GM12878 (cell line): ENCODE measurements around the gene RNF220. TPM values are rescaled to one million over a fixed set of nuclear protein-coding genes. Genes with fewer than 3 reads are reported as not detected.
A peak's percentile ranks its signal among the peaks of the same experiment; 100 is the strongest.

Source experiments
- ATAC-seq: fragments of 200-7000 bp; cut with Tn5 transposase; 3 replicates; pipeline ENCODE4 v1.9.1; 2020; ENCODE audit warnings: mild to moderate bottlenecking, moderate library complexity
- BruUV-seq: library from RNA; stranded (reverse); fragments of 400-500 nt; replicated peaks from 2 replicates; lab custom pipeline; 2021; lab: Mats Ljungman, UMichigan
- CTCF ChIA-PET: fragments of 300-600 bp; sonication (Branson Sonifier 250); formaldehyde crosslinking; extraction: SDS; loops from one replicate; lab custom pipeline; 2021; ENCODE audit warnings: inconsistent platforms; lab: Yijun Ruan, JAX
- POLR2A ChIA-PET: fragments of 350-600 bp; formaldehyde crosslinking; extraction: SDS; loops from one replicate; lab custom pipeline; 2021; ENCODE audit warnings: inconsistent platforms; lab: Charles Lee
- RAD21 ChIA-PET: fragments of 300-600 bp; sonication (Branson Sonifier 250); formaldehyde crosslinking; loops from one replicate; lab custom pipeline; 2023; ENCODE audit warnings: antibody characterized with exemption; ENCODE audit not compliant: unreplicated experiment; lab: Charles Lee
- SMC1A ChIA-PET: fragments of 300-600 bp; sonication (Branson Sonifier 250); formaldehyde crosslinking; loops from one replicate; lab custom pipeline; 2023; ENCODE audit not compliant: unreplicated experiment, uncharacterized antibody; lab: Charles Lee
- DNase-seq: peaks from one replicate; pipeline ENCODE4 v3.0.0-alpha.2; 2011; ENCODE audit warnings: low read depth, low spot score
- FAIRE-seq: peaks from 3 replicates; lab custom pipeline; 2011; peaks lifted over from hg19 to GRCh38; lab: Jason Lieb, UNC
- H2AFZ ChIP-seq: 2 replicates; pipeline ENCODE4 v1.6.0; 2011; ENCODE audit warnings: low read depth, low read length, control low read depth; ENCODE audit not compliant: control insufficient read depth
- H3K27ac ChIP-seq: 2 replicates; pipeline ENCODE4 v1.5.1; 2011; ENCODE audit warnings: control low read depth; ENCODE audit not compliant: control insufficient read depth, insufficient read depth
- H3K27me3 ChIP-seq, 2 experiments: replicated peaks in 1 of 2; 2 replicates each; pipeline versions ENCODE4 v1.6.0 to v1.6.1; 2011; ENCODE audit warnings: low read length in 1 of 2; ENCODE audit not compliant: control insufficient read depth in 2 of 2, insufficient read depth in 2 of 2
- H3K36me3 ChIP-seq, 2 experiments: 2 replicates each; pipeline ENCODE4 v1.5.1; 2011; ENCODE audit warnings: low read length in 1 of 2; ENCODE audit not compliant: control insufficient read depth in 2 of 2, insufficient read depth in 2 of 2
- H3K4me1 ChIP-seq: 2 replicates; pipeline ENCODE4 v1.6.1; 2011; ENCODE audit warnings: mild to moderate bottlenecking, low read length, moderate library complexity, mixed read lengths; ENCODE audit not compliant: control insufficient read depth, insufficient read depth
- H3K4me2 ChIP-seq: 2 replicates; pipeline ENCODE4 v1.6.0; 2011; ENCODE audit warnings: control low read depth; ENCODE audit not compliant: control insufficient read depth, insufficient read depth
- H3K4me3 ChIP-seq: fragments of 200-600 bp; sonication (generic); 2 replicates; pipeline ENCODE4 v1.5.1; 2016
- H3K79me2 ChIP-seq: 2 replicates; pipeline ENCODE4 v1.6.0; 2011; ENCODE audit warnings: low read length; ENCODE audit not compliant: control insufficient read depth, insufficient read depth
- H3K9ac ChIP-seq: 2 replicates; pipeline ENCODE4 v1.8.0; 2011; ENCODE audit warnings: low read length, control low read depth, mixed read lengths; ENCODE audit not compliant: control insufficient read depth, insufficient read depth
- H3K9me3 ChIP-seq: replicated peaks from 3 replicates; pipeline ENCODE4 v1.5.1; 2011; ENCODE audit warnings: mild to moderate bottlenecking, low read length; ENCODE audit not compliant: control insufficient read depth, insufficient read depth
- H4K20me1 ChIP-seq: 2 replicates; pipeline ENCODE4 v1.6.0; 2011; ENCODE audit not compliant: control insufficient read depth, insufficient read depth
- ASH2L ChIP-seq: fragments of 300-600, 200-600 bp; sonication (generic); IDR thresholded peaks from 2 replicates; pipeline ENCODE4 v1.6.1; 2017; ENCODE audit warnings: low read depth, mild to moderate bottlenecking, borderline replicate concordance
- BHLHE40 ChIP-seq, 2 experiments: fragments of 450-650 bp in 1 of 2; IDR thresholded peaks; 2 replicates each; pipeline ENCODE4 v1.6.1; 2011 to 2017; ENCODE audit warnings: low read depth in 2 of 2, borderline replicate concordance in 1 of 2, improper control_type of control experiment in 1 of 2, low read length in 1 of 2, mild to moderate bottlenecking in 1 of 2
- CTCF ChIP-seq, 3 experiments: IDR thresholded peaks in 2 of 3; conservative IDR thresholded peaks in 1 of 3; 2 replicates each; pipeline ENCODE4 v1.5.1; 2011; ENCODE audit warnings: low read depth in 3 of 3, low read length in 3 of 3, mild to moderate bottlenecking in 3 of 3, control low read depth in 2 of 3, moderate library complexity in 2 of 3, inconsistent platforms in 1 of 3, mixed read lengths in 1 of 3; ENCODE audit not compliant: control insufficient read depth in 2 of 3, insufficient read depth in 1 of 3; ENCODE audit errors: extremely low read depth in 1 of 3
- EZH2 ChIP-seq: IDR thresholded peaks from 2 replicates; pipeline ENCODE4 v1.6.1; 2012; ENCODE audit warnings: low read depth, mild to moderate bottlenecking, control low read depth, inconsistent platforms, low read length, borderline replicate concordance; ENCODE audit not compliant: control insufficient read depth
- FOXK2 ChIP-seq: fragments of 450-650 bp; IDR thresholded peaks from 2 replicates; pipeline ENCODE4 v1.6.1; 2017; ENCODE audit warnings: mild to moderate bottlenecking, moderate library complexity
- GABPA ChIP-seq: IDR thresholded peaks from 2 replicates; pipeline ENCODE4 v1.6.1; 2014; ENCODE audit warnings: antibody characterized with exemption, low read depth, mild to moderate bottlenecking, inconsistent platforms
- PML ChIP-seq: IDR thresholded peaks from 2 replicates; pipeline ENCODE4 v1.6.1; 2012; ENCODE audit warnings: low read length, inconsistent platforms
- RAD21 ChIP-seq: IDR thresholded peaks from 2 replicates; pipeline ENCODE4 v1.6.1; 2011; ENCODE audit warnings: mild to moderate bottlenecking, low read depth, low read length, moderate library complexity; ENCODE audit not compliant: insufficient read depth
- RELA ChIP-seq: fragments of 450-650 bp; IDR thresholded peaks from 2 replicates; pipeline ENCODE4 v1.8.0; 2014; ENCODE audit warnings: borderline replicate concordance; ENCODE audit not compliant: partially characterized antibody
- SMC3 ChIP-seq: IDR thresholded peaks from 2 replicates; pipeline ENCODE4 v1.6.1; 2011; ENCODE audit warnings: low read length, improper control_type of control experiment, borderline replicate concordance
- SREBF1 ChIP-seq: IDR thresholded peaks from 2 replicates; pipeline ENCODE4 v1.6.1; 2012; ENCODE audit warnings: mild to moderate bottlenecking, low read length
- YBX1 ChIP-seq: fragments of 450-650 bp; IDR thresholded peaks from 2 replicates; pipeline ENCODE4 v1.6.1; 2016; ENCODE audit warnings: antibody characterized with exemption
- ZBTB33 ChIP-seq: fragments of 450-650 bp; IDR thresholded peaks from 2 replicates; pipeline ENCODE4 v1.6.1; 2017; ENCODE audit warnings: mild to moderate bottlenecking
- ZBTB40 ChIP-seq: fragments of 450-650 bp; IDR thresholded peaks from 2 replicates; pipeline ENCODE4 v1.6.1; 2016; ENCODE audit warnings: mild to moderate bottlenecking, moderate library complexity, borderline replicate concordance
- WGBS: methylation state at CpG from one replicate; pipeline ENCODE4 v1.1.6; 2016; ENCODE audit warnings: low lambda C conversion rate; ENCODE audit not compliant: insufficient replicate concordance, insufficient coverage; ENCODE audit errors: missing lambda C conversion rate; 5-methylcytosine and 5-hydroxymethylcytosine counted together
- in situ Hi-C: fragments of 300-500 bp; cut with MboI; formaldehyde crosslinking; loops from 9 replicates; pipeline ENCODE4 v1.14.3; 2018; ENCODE audit warnings: mixed read lengths
- intact Hi-C: fragments of 100-400 bp; cut with micrococcal nuclease; formaldehyde crosslinking; loops from one replicate; pipeline ENCODE4 v1.14.2; 2022; ENCODE audit not compliant: unreplicated experiment
- polyA plus RNA-seq, 11 experiments: library from polyadenylated mRNA; depleted of rRNA in 4 of 11; unstranded in 6 of 11; stranded (reverse) in 5 of 11; fragments of >200 nt; fragmentation: Nextera tagmentation in 4 of 11; fragmentation: Illumina TruSeq in 1 of 11; extraction: Ambion mirVana in 4 of 11; extraction: Trizol in 1 of 11; gene quantifications; 1 replicate in 1 of 11; 2 replicates in 10 of 11; pipeline versions ENCODE4 v1.2.1 to v1.2.3, GENCODE V29; 2011 to 2016; ENCODE audit warnings: inconsistent platforms in 2 of 11, missing spikeins in 2 of 11, low read depth in 1 of 11
- total RNA-seq, 4 experiments: library from RNA; depleted of rRNA in 3 of 4; stranded (reverse); fragments of >200 nt in 3 of 4; fragmentation: Illumina TruSeq in 1 of 4; extraction: Trizol in 1 of 4; gene quantifications; 2 replicates each; pipeline versions ENCODE4 v1.2.1 to v1.2.3, GENCODE V29; 2013 to 2021

Gene RNF220
- total and polyA plus RNA-seq, 10 of the 15 experiments (the other 5 are each of a cell fraction or from before 2014, with no cell fraction given), result 4.6 to 84.1 (median 53.7) TPM

GRCh38 chr1:44652445-44653106, 247.5 kb downstream of the RNF220 start:
- no peak overlapping the region for H3K9ac ChIP-seq
- SMC1A ChIA-PET, result interaction anchor here (0.7 to 3.0 kb wide), 16 partner anchors 10 to 561 kb away, joined by 3 to 32 read pairs (median 6); partner anchors contain the start of genes ARMH1 and TMEM53
- TF ChIP-seq SREBF1, result no peak
- no peak for TF ChIP-seq EZH2
- TF ChIP-seq GABPA, result no peak
- peak; percentile 97 to 99 (median 98); a peak in 5 of 6 replicates for TF ChIP-seq CTCF (IDR thresholded peaks at IDR 0.05 in 2 of 3, conservative IDR thresholded peaks at IDR 0.05 in 1 of 3; ENCODE audit: control insufficient read depth in 2 of 3, extremely low read depth in 1 of 3, insufficient read depth in 1 of 3, low read depth in 3 of 3, low read length in 3 of 3)
- TF ChIP-seq SMC3, result peak; percentile 80
- 0 out of 4 replicates have a peak, but pooled peaks of 1 of the 2 experiments have one; percentile 30 for TF ChIP-seq BHLHE40 (IDR thresholded peaks at IDR 0.05; ENCODE audit: borderline replicate concordance in 1 of 2, low read depth in 2 of 2, low read length in 1 of 2)
- TF ChIP-seq RELA, result peak; percentile 53
- TF ChIP-seq ZBTB40, result no peak
- TF ChIP-seq RAD21, result peak; percentile 90
- no peak for TF ChIP-seq FOXK2
- TF ChIP-seq YBX1, result no peak
- no peak for TF ChIP-seq ZBTB33
- TF ChIP-seq PML, result no peak
- no peak for TF ChIP-seq ASH2L

More at GRCh38 chr1:44652445-44653106, 247.5 kb downstream of the RNF220 start:
- intact Hi-C loops (loop anchor here (1.0 to 10.0 kb wide), 4 partner anchors 43 to 438 kb away; partner anchors contain the start of gene DMAP1), in situ Hi-C loops (no loop called here)
- no peaks in the 10 kb centered on the region for H3K9me3 ChIP-seq
- H3K79me2 ChIP-seq, result no peaks in the 10 kb centered on the region
- no peaks in the 10 kb centered on the region for H3K27me3 ChIP-seq
- H3K4me2 ChIP-seq, result no peak overlapping the region
- DNase-seq, result no peak
- ChIA-PET POLR2A (interaction anchor here (0.8 to 1.7 kb wide), 4 partner anchors 10 to 22 kb away, joined by 3 to 8 read pairs (median 4); partner anchors contain the start of genes ARMH1 and TMEM53), CTCF (interaction anchor here (0.9 to 4.4 kb wide), 50 partner anchors 10 to 647 kb away, joined by 3 to 76 read pairs (median 5); partner anchors contain the start of genes ARMH1, DMAP1, RNU5D-1 and TMEM53), RAD21 (interaction anchor here (0.6 to 2.9 kb wide), 21 partner anchors 11 to 560 kb away, joined by 3 to 15 read pairs (median 3); partner anchors contain the start of genes ARMH1, DMAP1 and TMEM53)
- WGBS, result 35% methylated on average over 7 of the region's 7 CpGs
- peak; percentile 98 for ATAC-seq
- H3K4me1 ChIP-seq, result no peaks in the 10 kb centered on the region
- peaks cover 13 to 15% of the 10 kb centered on the region in 2 experiments for H3K36me3 ChIP-seq
- FAIRE-seq, result peak; percentile 97
- no peaks in the 10 kb centered on the region for H4K20me1 ChIP-seq
- no peak overlapping the region for H3K4me3 ChIP-seq
- H2AFZ ChIP-seq, result no peak overlapping the region
- no TSS peak for BruUV-seq
- H3K27ac ChIP-seq, result no peak overlapping the region
